ENCODE data around the gene TACSTD2.
A peak's percentile ranks its signal among the peaks of the same experiment; 100 is the strongest.
"Not testable (repeated sequence)": the region's sequence is repeated elsewhere in the genome, so short reads cannot be mapped to it uniquely, and the experiment has no call there.

Gene TACSTD2

GRCh38 chr1:58607391-58607790 lies 30.3 kb upstream of the TACSTD2 start:
- H3K4me3 ChIP-seq (ENCODE audit: low read depth, low read length) = no peak overlapping the region
- no peak for TF ChIP-seq CTCF (IDR thresholded peaks at IDR 0.05; ENCODE audit: insufficient read depth, low read length, missing control alignments)
- CTCF ChIA-PET = interaction anchor here (1.0 kb wide), 1 partner anchor 45 kb away, joined by 3 read pairs; no protein-coding TSS in a partner anchor
- POLR2A ChIA-PET = no interaction called here
- DNase-seq (ENCODE audit: low read depth, low spot score) = no peak

- POLR2A ChIA-PET; H3K4me3 ChIP-seq (ENCODE audit: low read depth, low read length); CTCF ChIA-PET; DNase-seq (ENCODE audit: low read depth, low spot score): not testable (repeated sequence)
Observed at GRCh38 chr1:58601921-58602320, 24.9 kb upstream of the TACSTD2 start.

- CTCF ChIA-PET = interaction anchor here (0.8 kb wide), 1 partner anchor 8 kb away, joined by 3 read pairs; no protein-coding TSS in a partner anchor
- no peak for TF ChIP-seq CTCF (IDR thresholded peaks at IDR 0.05; ENCODE audit: insufficient read depth, low read length, missing control alignments)
- no peak for DNase-seq (ENCODE audit: low read depth, low spot score)
Observed at GRCh38 chr1:58597996-58598395, 20.9 kb upstream of the TACSTD2 start.

DNA sequence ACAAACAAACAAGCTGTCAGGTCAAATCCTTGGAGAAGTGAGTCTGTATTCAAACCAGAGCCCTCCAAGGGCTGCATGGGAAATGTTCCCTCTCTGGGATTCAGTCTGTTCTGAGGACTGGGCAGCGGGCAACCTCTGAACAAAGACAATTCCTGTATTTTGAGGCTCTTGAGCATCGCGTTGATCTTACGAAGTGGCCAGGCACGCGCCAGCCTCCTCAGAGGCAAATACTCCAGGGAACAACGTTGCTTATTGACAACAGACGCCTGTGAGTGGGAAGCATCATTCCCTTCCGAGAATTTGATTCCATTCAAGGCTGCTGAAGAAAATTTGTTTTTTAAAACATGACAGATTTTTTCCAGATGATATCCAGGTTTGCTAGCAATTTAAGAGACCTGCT lies 20.0 kb upstream of the TACSTD2 start:
- DNase-seq (ENCODE audit: low read depth, low spot score) = no peak
- ChIA-PET CTCF (interaction anchor here (1.0 to 1.9 kb wide), 2 partner anchors 56 to 81 kb away, joined by 4 to 8 read pairs; no protein-coding TSS in a partner anchor), POLR2A (no interaction called here)
- TF ChIP-seq CTCF (IDR thresholded peaks at IDR 0.05; ENCODE audit: insufficient read depth, low read length, missing control alignments) = no peak
- no peak overlapping the region for H3K4me3 ChIP-seq (ENCODE audit: low read depth, low read length)

More at GRCh38 chr1:58597996-58598395, 20.9 kb upstream of the TACSTD2 start:
- no peak overlapping the region for H3K4me3 ChIP-seq (ENCODE audit: low read depth, low read length)
- POLR2A ChIA-PET = no interaction called here

- ChIA-PET POLR2A (no interaction called here), CTCF (interaction anchor here (0.9 to 1.9 kb wide), 3 partner anchors 11 to 81 kb away, joined by 3 to 8 read pairs (median 4); no protein-coding TSS in a partner anchor)
- H3K4me3 ChIP-seq (ENCODE audit: low read depth, low read length) = no peak overlapping the region
- no peak for DNase-seq (ENCODE audit: low read depth, low spot score)
- TF ChIP-seq CTCF (IDR thresholded peaks at IDR 0.05; ENCODE audit: insufficient read depth, low read length, missing control alignments) = no peak
Observed at GRCh38 chr1:58596631-58597052, 19.6 kb upstream of the TACSTD2 start.

DNA sequence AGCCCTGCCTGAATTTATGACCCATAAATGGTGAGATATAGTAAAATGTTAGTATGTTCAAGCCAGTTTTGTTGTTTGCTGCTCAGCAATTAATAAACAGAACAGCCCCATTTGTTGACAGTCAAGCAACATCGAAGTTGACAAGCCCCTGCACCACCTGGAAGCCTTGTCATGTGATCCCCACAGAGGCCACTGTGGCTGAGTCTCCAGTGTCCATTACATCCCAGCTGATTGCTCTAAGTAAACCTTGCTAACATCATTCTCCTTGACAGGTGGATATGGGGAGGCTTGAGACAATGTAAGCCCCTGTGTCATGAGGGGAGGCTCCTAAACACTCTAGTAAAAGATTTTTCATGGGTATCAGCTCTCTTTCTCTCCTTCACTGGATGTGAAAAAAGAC lies 17.5 kb upstream of the TACSTD2 start:
- POLR2A ChIA-PET = no interaction called here
- H3K4me3 ChIP-seq (ENCODE audit: low read depth, low read length) = no peak overlapping the region
- CTCF ChIA-PET = interaction anchor here (1.0 to 1.4 kb wide), 2 partner anchors 11 to 58 kb away, joined by 3 to 6 read pairs; no protein-coding TSS in a partner anchor
- TF ChIP-seq CTCF (IDR thresholded peaks at IDR 0.05; ENCODE audit: insufficient read depth, low read length, missing control alignments) = no peak
- DNase-seq (ENCODE audit: low read depth, low spot score) = no peak

- DNase-seq (ENCODE audit: low read depth, low spot score) = peak; percentile 75
- no peak for TF ChIP-seq CTCF (IDR thresholded peaks at IDR 0.05; ENCODE audit: insufficient read depth, low read length, missing control alignments)
- no peak overlapping the region for H3K4me3 ChIP-seq (ENCODE audit: low read depth, low read length)
- POLR2A ChIA-PET = no interaction called here
- CTCF ChIA-PET = interaction anchor here (1.2 to 1.5 kb wide), 2 partner anchors 9 to 46 kb away, joined by 3 read pairs; partner anchors contain the start of gene OMA1
Observed at GRCh38 chr1:58592522-58593134, 15.6 kb upstream of the TACSTD2 start.

All from AG04449 (cell line).